Measurements from ENCODE around the gene PIP4K2C.
"Not testable (repeated sequence)": the region's sequence is repeated elsewhere in the genome, so short reads cannot be mapped to it uniquely, and the experiment has no call there.

Gene PIP4K2C

GRCh38 chr12:57623811-57624390, 32.9 kb downstream of the PIP4K2C start:
- no peak for DNase-seq

GRCh38 chr12:57624441-57625220, 33.6 kb downstream of the PIP4K2C start:
- no peak for DNase-seq

GRCh38 chr12:57625261-57626032, 34.5 kb downstream of the PIP4K2C start:
- no peak for DNase-seq

- DNase-seq: no peak
Observed at GRCh38 chr12:57626111-57626920, 35.3 kb downstream of the PIP4K2C start.

- no peak for DNase-seq
Observed at GRCh38 chr12:57626921-57627445, 36.0 kb downstream of the PIP4K2C start.

- no peak for DNase-seq
Observed at GRCh38 chr12:57627501-57628279, 36.7 kb downstream of the PIP4K2C start.

GRCh38 chr12:57628280-57629191, 37.5 kb downstream of the PIP4K2C start:
- no peak for DNase-seq

- no peak for DNase-seq
Observed at GRCh38 chr12:57629897-57630471, 39.0 kb downstream of the PIP4K2C start.

GRCh38 chr12:57630891-57631433, 40.0 kb downstream of the PIP4K2C start:
- DNase-seq: no peak

GRCh38 chr12:57631566-57632072, 40.6 kb downstream of the PIP4K2C start:
- no peak for DNase-seq

- DNase-seq: no peak
Observed at GRCh38 chr12:57632073-57632957, 41.3 kb downstream of the PIP4K2C start.

- no peak for DNase-seq
Observed at GRCh38 chr12:57632958-57633840, 42.2 kb downstream of the PIP4K2C start, which contains the start of gene B4GALNT1. TSS of gene B4GALNT1 (minus strand) at chr12:57633201. CDS start at chr12:57632132, 1,069 bp downstream.

GRCh38 chr12:57636731-57637130, 45.7 kb downstream of the PIP4K2C start:
- not testable (repeated sequence) for DNase-seq

GRCh38 chr12:57637364-57637763, 46.4 kb downstream of the PIP4K2C start:
- DNase-seq: no peak

GRCh38 chr12:57638096-57638495, 47.1 kb downstream of the PIP4K2C start:
- no peak for DNase-seq

- no peak for DNase-seq
Observed at GRCh38 chr12:57640175-57641042, 49.4 kb downstream of the PIP4K2C start.

Data from NCI-H1436 treated with DMSO at 0.1 percent for 48 hours (cell line).